ENCODE measurements around the gene BCAS3. TPM values are rescaled to one million over a fixed set of nuclear protein-coding genes. Genes with fewer than 3 reads are reported as not detected.

The BCAS3 gene
- total RNA-seq, 1 donor from 2014 or later: 22.6 TPM

- no peak overlapping the region for H3K27ac Mint-ChIP-seq (ENCODE audit: unreplicated experiment)
Observed at GRCh38 chr17:61235001-61235826, 557.6 kb downstream of the BCAS3 start.

GRCh38 chr17:61235827-61236197, 558.2 kb downstream of the BCAS3 start:
- Mint-ChIP-seq H3K27me3 (ENCODE audit: low read depth) (no peaks in the 10 kb centered on the region), H3K4me3 (ENCODE audit: unreplicated experiment) (no peak overlapping the region), H3K4me1 (ENCODE audit: low read depth) (peaks cover 26% of the 10 kb centered on the region), H3K36me3 (ENCODE audit: low read depth) (no peaks in the 10 kb centered on the region), H3K9me3 (ENCODE audit: low read depth) (no peaks in the 10 kb centered on the region), H3K27ac (ENCODE audit: unreplicated experiment) (no peak overlapping the region)
- TF ChIP-seq CTCF (IDR thresholded peaks at IDR 0.05): no peak
- DNase-seq (ENCODE audit: low spot score): no peak

More at GRCh38 chr17:61235001-61235826, 557.6 kb downstream of the BCAS3 start:
- TF ChIP-seq CTCF (IDR thresholded peaks at IDR 0.05): no peak
- Mint-ChIP-seq H3K36me3 (ENCODE audit: low read depth) (no peaks in the 10 kb centered on the region), H3K4me3 (ENCODE audit: unreplicated experiment) (no peak overlapping the region), H3K4me1 (ENCODE audit: low read depth) (peaks cover 26% of the 10 kb centered on the region), H3K9me3 (ENCODE audit: low read depth) (no peaks in the 10 kb centered on the region), H3K27me3 (ENCODE audit: low read depth) (no peaks in the 10 kb centered on the region)
- DNase-seq (ENCODE audit: low spot score): no peak

GRCh38 chr17:61237275-61237674, 559.6 kb downstream of the BCAS3 start:
- H3K4me1 Mint-ChIP-seq (ENCODE audit: low read depth): peaks cover 26% of the 10 kb centered on the region
- no peak overlapping the region for H3K4me3 Mint-ChIP-seq (ENCODE audit: unreplicated experiment)
- no peak for DNase-seq (ENCODE audit: low spot score)
- TF ChIP-seq CTCF (IDR thresholded peaks at IDR 0.05): no peak
- H3K9me3 Mint-ChIP-seq (ENCODE audit: low read depth): no peaks in the 10 kb centered on the region
- no peaks in the 10 kb centered on the region for H3K36me3 Mint-ChIP-seq (ENCODE audit: low read depth)
- no peak overlapping the region for H3K27ac Mint-ChIP-seq (ENCODE audit: unreplicated experiment)
- H3K27me3 Mint-ChIP-seq (ENCODE audit: low read depth): no peaks in the 10 kb centered on the region

GRCh38 chr17:61238455-61238933, 560.8 kb downstream of the BCAS3 start:
- TF ChIP-seq CTCF (IDR thresholded peaks at IDR 0.05): no peak
- H3K36me3 Mint-ChIP-seq (ENCODE audit: low read depth): no peaks in the 10 kb centered on the region
- no peak overlapping the region for H3K27ac Mint-ChIP-seq (ENCODE audit: unreplicated experiment)
- no peaks in the 10 kb centered on the region for H3K27me3 Mint-ChIP-seq (ENCODE audit: low read depth)
- H3K4me1 Mint-ChIP-seq (ENCODE audit: low read depth): peaks cover 22% of the 10 kb centered on the region
- no peaks in the 10 kb centered on the region for H3K9me3 Mint-ChIP-seq (ENCODE audit: low read depth)
- H3K4me3 Mint-ChIP-seq (ENCODE audit: unreplicated experiment): no peak overlapping the region
- no peak for DNase-seq (ENCODE audit: low spot score)

GRCh38 chr17:61239327-61239726, 561.7 kb downstream of the BCAS3 start:
- H3K27ac Mint-ChIP-seq (ENCODE audit: unreplicated experiment): no peak overlapping the region

More at GRCh38 chr17:61239327-61239726, 561.7 kb downstream of the BCAS3 start:
- no peak for TF ChIP-seq CTCF (IDR thresholded peaks at IDR 0.05)
- H3K27me3 Mint-ChIP-seq (ENCODE audit: low read depth): no peaks in the 10 kb centered on the region
- H3K4me1 Mint-ChIP-seq (ENCODE audit: low read depth): peaks cover 22% of the 10 kb centered on the region
- DNase-seq (ENCODE audit: low spot score): no peak
- H3K9me3 Mint-ChIP-seq (ENCODE audit: low read depth): no peaks in the 10 kb centered on the region
- no peaks in the 10 kb centered on the region for H3K36me3 Mint-ChIP-seq (ENCODE audit: low read depth)
- no peak overlapping the region for H3K4me3 Mint-ChIP-seq (ENCODE audit: unreplicated experiment)
